ENCODE measurements around the gene MEIOSIN. TPM values are rescaled to one million over a fixed set of nuclear protein-coding genes. Genes with fewer than 3 reads are reported as not detected.
A peak's percentile ranks its signal among the peaks of the same experiment; 100 is the strongest.

MEIOSIN gene
- total and polyA plus RNA-seq, 9 of the 15 experiments (the other 6 are each of a cell fraction or from before 2014, with no cell fraction given), result 0.06 to 2.0 (median 0.76) TPM

GRCh38 chr19:45711851-45712698, 21.2 kb upstream of the MEIOSIN start:
- CTCF ChIA-PET (ENCODE audit: low intra/inter-chr PET ratio), result no interaction called here
- Histone ChIP-seq H3K4me3 (no peak overlapping the region), H2AFZ (ENCODE audit: low read depth, low read length) (no peak overlapping the region), H3K79me2 (ENCODE audit: control insufficient read depth, insufficient read depth, low read length) (peaks cover 43% of the 10 kb centered on the region), H3K36me3 (ENCODE audit: control insufficient read depth, insufficient read depth, low read length) (peaks cover 41% of the 10 kb centered on the region; the same call in 2 of the 3 replicates), H3K9me3 (replicated peaks; ENCODE audit: control insufficient read depth, insufficient read depth, low read depth, low read length) (no peaks in the 10 kb centered on the region), H3K9ac (ENCODE audit: insufficient read depth in 1 of 2, low read depth in 2 of 2, low read length in 2 of 2) (0 out of 4 replicates have a peak overlapping the region, but pooled peaks of 1 of the 2 experiments have one; percentile 64), H3K27ac (ENCODE audit: extremely low read depth, low read depth, low read length) (no peak overlapping the region), H3K4me2 (ENCODE audit: insufficient read depth, low read length) (no peak overlapping the region), H3K9me1 (ENCODE audit: control insufficient read depth, insufficient read depth, low read length) (no peaks in the 10 kb centered on the region), H3K4me1 (replicated peaks in 1 of 2; ENCODE audit: control insufficient read depth in 2 of 2, insufficient read depth in 2 of 2, low read length in 2 of 2) (peaks cover 10 to 22% of the 10 kb centered on the region in 2 experiments; a peak in 4 of 5 replicates), H3K27me3 (ENCODE audit: control insufficient read depth in 2 of 2, insufficient read depth in 2 of 2, low read length in 2 of 2) (no peaks in the 10 kb centered on the region), H4K20me1 (replicated peaks; ENCODE audit: control insufficient read depth, insufficient read depth, low read length) (no peaks in the 10 kb centered on the region)
- ATAC-seq (no peak), FAIRE-seq (no peak), DNase-seq (ENCODE audit: extremely low read depth in 1 of 4, low spot score in 3 of 4) (no peak)
- WGBS (ENCODE audit: insufficient coverage, low coverage, missing lambda C conversion rate), result 96% methylated on average over 34 of the region's 76 CpGs
- in situ Hi-C loops (cut with MboI) (no loop called here), intact Hi-C loops (cut with micrococcal nuclease) (no loop called here)
- BruUV-seq (replicated peaks), result no TSS peak
- POLR2A ChIA-PET, result interaction anchor here (0.6 to 5.9 kb wide), 5 partner anchors 7 to 51 kb away, joined by 3 to 46 read pairs (median 4); partner anchors contain the start of genes QPCTL and SNRPD2
- no peak for TF ChIP-seq NFIX (CRISPR knock-in tag; IDR thresholded peaks at IDR 0.05; ENCODE audit: low read depth)
- TF ChIP-seq CTCF (IDR thresholded peaks at IDR 0.05 in 2 of 3, conservative IDR thresholded peaks at IDR 0.05 in 1 of 3; ENCODE audit: insufficient read depth in 2 of 3, low read depth in 1 of 3, low read length in 3 of 3), result no peak
- TF ChIP-seq FOXA1 (IDR thresholded peaks at IDR 0.05; ENCODE audit: borderline replicate concordance), result no peak
- TF ChIP-seq USF1 (CRISPR knock-in tag; IDR thresholded peaks at IDR 0.05), result no peak
- TF ChIP-seq POLR2G (IDR thresholded peaks at IDR 0.05; ENCODE audit: low read depth, low read length), result peak; percentile 68
- TF ChIP-seq RBM25 (IDR thresholded peaks at IDR 0.05; ENCODE audit: low read depth, low read length, severe bottlenecking), result no peak
- TF ChIP-seq ZNF354B (CRISPR knock-in tag; IDR thresholded peaks at IDR 0.05), result no peak
- TF ChIP-seq MAFG (tag; conservative IDR thresholded peaks at IDR 0.05), result no peak
- TF ChIP-seq MCM5 (IDR thresholded peaks at IDR 0.05; ENCODE audit: low read depth), result no peak
- TF ChIP-seq RBM22 (IDR thresholded peaks at IDR 0.05; ENCODE audit: low read depth, low read length, poor library complexity, severe bottlenecking), result peak; percentile 56
